ENCODE results near the gene FRRS1. TPM values are rescaled to one million over a fixed set of nuclear protein-coding genes. Genes with fewer than 3 reads are reported as not detected.

Gene FRRS1
- total RNA-seq, 1 donor = 23.2 TPM

- DNase-seq (ENCODE audit: insufficient read length, low spot score, missing footprints) = no peak
- no peaks in the 10 kb centered on the region for H3K27me3 ChIP-seq (ENCODE audit: insufficient read depth, low read length)
- H3K4me3 ChIP-seq (ENCODE audit: insufficient read depth, low read length) = no peak overlapping the region
- no peaks in the 10 kb centered on the region for H3K79me2 ChIP-seq (ENCODE audit: insufficient read depth, low read length)
- H3K9me3 ChIP-seq (ENCODE audit: low read depth, low read length) = no peaks in the 10 kb centered on the region
- H3K4me2 ChIP-seq (ENCODE audit: insufficient read depth, low read length) = no peak overlapping the region
- H3K27ac ChIP-seq (ENCODE audit: low read depth, low read length) = no peak overlapping the region
- no peaks in the 10 kb centered on the region for H3K4me1 ChIP-seq (ENCODE audit: insufficient read depth, low read length)
- no peak overlapping the region for H2AFZ ChIP-seq (ENCODE audit: low read length)
- no peak for TF ChIP-seq CTCF (IDR thresholded peaks at IDR 0.05; ENCODE audit: extremely low read depth, low read depth, low read length)
- no peaks in the 10 kb centered on the region for H4K20me1 ChIP-seq (ENCODE audit: insufficient read depth, low read length)
- H3K36me3 ChIP-seq (ENCODE audit: insufficient read depth, low read length) = no peaks in the 10 kb centered on the region
Measured at GRCh38 chr1:99723251-99723650, 43.2 kb downstream of the FRRS1 start.

- H4K20me1 ChIP-seq (ENCODE audit: insufficient read depth, low read length) = no peaks in the 10 kb centered on the region
- no peak overlapping the region for H3K27ac ChIP-seq (ENCODE audit: low read depth, low read length)
- H3K36me3 ChIP-seq (ENCODE audit: insufficient read depth, low read length) = no peaks in the 10 kb centered on the region
- H3K4me3 ChIP-seq (ENCODE audit: insufficient read depth, low read length) = no peak overlapping the region
- H3K27me3 ChIP-seq (ENCODE audit: insufficient read depth, low read length) = no peaks in the 10 kb centered on the region
- H3K4me2 ChIP-seq (ENCODE audit: insufficient read depth, low read length) = no peak overlapping the region
- no peak for TF ChIP-seq CTCF (IDR thresholded peaks at IDR 0.05; ENCODE audit: extremely low read depth, low read depth, low read length)
- no peak overlapping the region for H2AFZ ChIP-seq (ENCODE audit: low read length)
- H3K4me1 ChIP-seq (ENCODE audit: insufficient read depth, low read length) = no peaks in the 10 kb centered on the region
- no peak for DNase-seq (ENCODE audit: insufficient read length, low spot score, missing footprints)
- no peaks in the 10 kb centered on the region for H3K9me3 ChIP-seq (ENCODE audit: low read depth, low read length)
- no peaks in the 10 kb centered on the region for H3K79me2 ChIP-seq (ENCODE audit: insufficient read depth, low read length)
Measured at GRCh38 chr1:99717005-99717404, 49.4 kb downstream of the FRRS1 start.

- Histone ChIP-seq H3K4me1 (ENCODE audit: insufficient read depth, low read length) (no peaks in the 10 kb centered on the region), H3K4me2 (ENCODE audit: insufficient read depth, low read length) (no peak overlapping the region), H3K27ac (ENCODE audit: low read depth, low read length) (no peak overlapping the region), H3K9me3 (ENCODE audit: low read depth, low read length) (no peaks in the 10 kb centered on the region), H4K20me1 (ENCODE audit: insufficient read depth, low read length) (no peaks in the 10 kb centered on the region), H3K27me3 (ENCODE audit: insufficient read depth, low read length) (no peaks in the 10 kb centered on the region), H3K79me2 (ENCODE audit: insufficient read depth, low read length) (no peaks in the 10 kb centered on the region), H3K4me3 (ENCODE audit: insufficient read depth, low read length) (no peak overlapping the region), H3K36me3 (ENCODE audit: insufficient read depth, low read length) (no peaks in the 10 kb centered on the region), H2AFZ (ENCODE audit: low read length) (no peak overlapping the region)
- no peak for TF ChIP-seq CTCF (IDR thresholded peaks at IDR 0.05; ENCODE audit: extremely low read depth, low read depth, low read length)
- no peak for DNase-seq (ENCODE audit: insufficient read length, low spot score, missing footprints)
Measured at GRCh38 chr1:99713006-99713405, 53.4 kb downstream of the FRRS1 start.

GRCh38 chr1:99710994-99711393 lies 55.4 kb downstream of the FRRS1 start:
- no peak overlapping the region for H3K4me3 ChIP-seq (ENCODE audit: insufficient read depth, low read length)
- no peaks in the 10 kb centered on the region for H4K20me1 ChIP-seq (ENCODE audit: insufficient read depth, low read length)
- no peaks in the 10 kb centered on the region for H3K4me1 ChIP-seq (ENCODE audit: insufficient read depth, low read length)
- no peaks in the 10 kb centered on the region for H3K36me3 ChIP-seq (ENCODE audit: insufficient read depth, low read length)
- H3K27me3 ChIP-seq (ENCODE audit: insufficient read depth, low read length) = no peaks in the 10 kb centered on the region
- H3K27ac ChIP-seq (ENCODE audit: low read depth, low read length) = no peak overlapping the region
- H2AFZ ChIP-seq (ENCODE audit: low read length) = no peak overlapping the region
- no peaks in the 10 kb centered on the region for H3K9me3 ChIP-seq (ENCODE audit: low read depth, low read length)
- TF ChIP-seq CTCF (IDR thresholded peaks at IDR 0.05; ENCODE audit: extremely low read depth, low read depth, low read length) = no peak
- no peak for DNase-seq (ENCODE audit: insufficient read length, low spot score, missing footprints)
- no peak overlapping the region for H3K4me2 ChIP-seq (ENCODE audit: insufficient read depth, low read length)
- H3K79me2 ChIP-seq (ENCODE audit: insufficient read depth, low read length) = no peaks in the 10 kb centered on the region
